Neural cell (in vitro differentiated cells): Measurements from ENCODE around the gene MAD2L2. TPM values are rescaled to one million over a fixed set of nuclear protein-coding genes. Genes with fewer than 3 reads are reported as not detected.

Experiments used
- H2AFZ ChIP-seq: fragments of 200-600, 300-800 bp; sonication (generic), shearing (Covaris generic); 2 replicates; pipeline ENCODE4 v1.6.0; 2014; ENCODE audit warnings: low read depth, mild to moderate bottlenecking, antibody characterized with exemption, low read length, moderate library complexity
- H3F3A ChIP-seq: fragments of 200-600 bp; shearing (Covaris generic); 2 replicates; pipeline ENCODE4 v1.6.1; 2016; ENCODE audit warnings: mild to moderate bottlenecking, moderate library complexity, mixed read lengths, antibody characterized with exemption, low read length; ENCODE audit not compliant: insufficient read depth, poor library complexity, severe bottlenecking
- H3K27ac ChIP-seq: fragments of 200-600, 300-800 bp; sonication (generic), shearing (Covaris generic); 2 replicates; pipeline ENCODE4 v1.5.1; 2014; ENCODE audit warnings: mild to moderate bottlenecking, low read length, moderate library complexity
- H3K27me3 ChIP-seq: fragments of 300-800, 200-600 bp; sonication (generic), shearing (Covaris generic); 2 replicates; pipeline ENCODE4 v1.6.0; 2014; ENCODE audit warnings: mild to moderate bottlenecking, low read depth, low read length, moderate library complexity; ENCODE audit not compliant: insufficient read depth
- H3K36me3 ChIP-seq: fragments of 300-800, 200-600 bp; sonication (generic), shearing (Covaris generic); 2 replicates; pipeline ENCODE4 v1.5.1; 2014; ENCODE audit warnings: mild to moderate bottlenecking, antibody characterized with exemption, low read length, moderate library complexity; ENCODE audit not compliant: insufficient read depth
- H3K4me2 ChIP-seq: fragments of 300-800, 200-600 bp; sonication (generic), shearing (Covaris generic); 2 replicates; pipeline ENCODE4 v1.6.0; 2014; ENCODE audit warnings: mild to moderate bottlenecking, low read length
- H3K4me3 ChIP-seq: fragments of 300-800, 200-600 bp; sonication (generic), shearing (Covaris generic); 2 replicates; pipeline ENCODE4 v1.5.1; 2014; ENCODE audit warnings: mild to moderate bottlenecking, low read length, moderate library complexity
- H3K79me2 ChIP-seq: fragments of 200-600 bp; shearing (Covaris generic); replicated peaks from 2 replicates; pipeline ENCODE4 v1.6.0; 2014; ENCODE audit warnings: mild to moderate bottlenecking, low read length, moderate library complexity; ENCODE audit not compliant: insufficient read depth
- H3K9ac ChIP-seq: fragments of 300-800, 200-600 bp; sonication (generic), shearing (Covaris generic); 2 replicates; pipeline ENCODE4 v1.6.1; 2016; ENCODE audit warnings: mild to moderate bottlenecking, low read length, mixed read lengths
- H3K9me2 ChIP-seq: fragments of 200-600 bp; shearing (Covaris generic); 2 replicates; pipeline ENCODE4 v1.6.1; 2016; ENCODE audit warnings: mild to moderate bottlenecking, low read length, mixed read lengths; ENCODE audit not compliant: insufficient read depth
- H3K9me3 ChIP-seq: fragments of 200-600, 300-800 bp; sonication (generic), shearing (Covaris generic); 2 replicates; pipeline ENCODE4 v1.6.1; 2016; ENCODE audit warnings: mild to moderate bottlenecking, mixed run types, low read length, moderate library complexity, mixed read lengths
- H4K20me1 ChIP-seq: fragments of 200-600 bp; shearing (Covaris generic); 2 replicates; pipeline ENCODE4 v1.6.1; 2016; ENCODE audit warnings: mild to moderate bottlenecking, mixed run types; ENCODE audit not compliant: insufficient read depth
- CTCF ChIP-seq: fragments of 450-650 bp; IDR thresholded peaks from 2 replicates; pipeline ENCODE4 v1.5.1; 2014; ENCODE audit warnings: antibody characterized with exemption, mild to moderate bottlenecking, moderate library complexity; ENCODE audit not compliant: poor library complexity, severe bottlenecking
- EP300 ChIP-seq: fragments of 450-650 bp; conservative IDR thresholded peaks from 2 replicates; pipeline ENCODE4 v1.6.1; 2014; ENCODE audit warnings: antibody characterized with exemption, mild to moderate bottlenecking, moderate library complexity; ENCODE audit not compliant: poor library complexity, severe bottlenecking
- EZH2 ChIP-seq: fragments of 200-600, 300-800 bp; shearing (Covaris generic), sonication (generic); IDR thresholded peaks from 2 replicates; pipeline ENCODE4 v1.6.1; 2014; ENCODE audit warnings: antibody characterized with exemption, low read length, borderline replicate concordance, mild to moderate bottlenecking; ENCODE audit not compliant: insufficient read depth, poor library complexity, severe bottlenecking
- MXI1 ChIP-seq: fragments of 450-650 bp; conservative IDR thresholded peaks from 2 replicates; pipeline ENCODE4 v1.6.1; 2014; ENCODE audit warnings: antibody characterized with exemption, mild to moderate bottlenecking; ENCODE audit not compliant: poor library complexity, severe bottlenecking
- POLR2AphosphoS5 ChIP-seq: IDR thresholded peaks from 2 replicates; pipeline ENCODE4 v1.6.1; 2012
- RAD21 ChIP-seq: fragments of 450-650 bp; conservative IDR thresholded peaks from 2 replicates; pipeline ENCODE4 v1.6.1; 2014; ENCODE audit warnings: antibody characterized with exemption, mild to moderate bottlenecking, moderate library complexity
- REST ChIP-seq: IDR thresholded peaks from 2 replicates; pipeline ENCODE4 v1.6.1; 2012; ENCODE audit warnings: borderline replicate concordance
- SMC3 ChIP-seq: fragments of 450-650 bp; conservative IDR thresholded peaks from 2 replicates; pipeline ENCODE4 v1.6.1; 2014; ENCODE audit warnings: antibody characterized with exemption, mild to moderate bottlenecking, moderate library complexity; ENCODE audit not compliant: poor library complexity
- TAF1 ChIP-seq: IDR thresholded peaks from 2 replicates; pipeline ENCODE4 v1.6.1; 2012; ENCODE audit warnings: low read depth
- polyA plus RNA-seq: library from polyadenylated mRNA; depleted of rRNA; stranded (reverse); fragments of >200 nt; gene quantifications from 2 replicates; pipeline ENCODE4 v1.2.3, GENCODE V29; 2014

The MAD2L2 gene
- polyA plus RNA-seq, 1 donor from 2014 or later = 182 TPM

- Histone ChIP-seq H3K9me2 (no peaks in the 10 kb centered on the region), H2AFZ (no peak overlapping the region), H3K4me3 (no peak overlapping the region), H3K4me2 (no peak overlapping the region), H3F3A (no peaks in the 10 kb centered on the region), H3K27me3 (no peaks in the 10 kb centered on the region), H3K36me3 (no peaks in the 10 kb centered on the region), H4K20me1 (no peaks in the 10 kb centered on the region), H3K9me3 (no peaks in the 10 kb centered on the region), H3K27ac (no peak overlapping the region), H3K9ac (no peak overlapping the region), H3K79me2 (peaks cover 7% of the 10 kb centered on the region)
- no peak for TF ChIP-seq CTCF
- no peak for TF ChIP-seq SMC3
- TF ChIP-seq REST = no peak
- TF ChIP-seq TAF1 = no peak
- no peak for TF ChIP-seq EP300
- TF ChIP-seq POLR2AphosphoS5 = no peak
- no peak for TF ChIP-seq RAD21
- no peak for TF ChIP-seq EZH2
Observed at GRCh38 chr1:11674488-11674887, 6.5 kb downstream of the MAD2L2 start.

DNA sequence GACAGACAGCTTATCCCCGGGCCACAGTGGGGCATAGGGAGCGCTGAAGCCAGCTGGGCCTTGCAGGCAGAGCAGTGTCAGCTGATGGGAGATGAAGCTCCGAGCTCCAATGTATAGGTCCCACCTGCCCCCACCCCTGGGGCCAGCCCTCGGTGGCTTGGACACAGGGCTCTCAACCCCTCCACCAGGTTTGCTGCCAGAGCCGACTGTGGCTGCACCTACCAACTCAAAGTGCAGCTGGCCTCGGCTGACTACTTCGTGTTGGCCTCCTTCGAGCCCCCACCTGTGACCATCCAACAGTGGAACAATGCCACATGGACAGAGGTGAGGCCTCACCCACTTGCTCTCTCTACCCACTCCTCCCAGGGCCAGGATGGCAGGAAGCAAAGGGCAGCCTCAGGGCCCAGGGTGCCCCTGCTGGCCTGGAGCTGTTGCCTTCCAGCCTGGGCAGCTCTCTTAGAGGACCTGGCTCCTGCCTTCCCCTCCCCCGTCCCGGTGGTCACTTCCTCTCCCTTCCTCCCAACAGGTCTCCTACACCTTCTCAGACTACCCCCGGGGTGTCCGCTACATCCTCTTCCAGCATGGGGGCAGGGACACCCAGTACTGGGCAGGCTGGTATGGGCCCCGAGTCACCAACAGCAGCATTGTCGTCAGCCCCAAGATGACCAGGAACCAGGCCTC is 7.7 kb downstream of the MAD2L2 start:
- no peak overlapping the region for H2AFZ ChIP-seq
- H3K27ac ChIP-seq = no peak overlapping the region
- no peaks in the 10 kb centered on the region for H3K36me3 ChIP-seq
- H3K9me2 ChIP-seq = no peaks in the 10 kb centered on the region
- TF ChIP-seq EP300 = no peak
- TF ChIP-seq POLR2AphosphoS5 = no peak
- TF ChIP-seq MXI1 = no peak
- TF ChIP-seq EZH2 = no peak
- no peak for TF ChIP-seq SMC3
- no peak for TF ChIP-seq RAD21
- TF ChIP-seq TAF1 = no peak
- no peak for TF ChIP-seq CTCF
- TF ChIP-seq REST = no peak
- H4K20me1 ChIP-seq = no peaks in the 10 kb centered on the region
- H3K4me3 ChIP-seq = no peak overlapping the region
- H3K27me3 ChIP-seq = no peaks in the 10 kb centered on the region
- peaks cover under 1% of the 10 kb centered on the region for H3K79me2 ChIP-seq
- no peaks in the 10 kb centered on the region for H3K9me3 ChIP-seq
- H3K4me2 ChIP-seq = no peak overlapping the region
- H3K9ac ChIP-seq = no peak overlapping the region
- no peaks in the 10 kb centered on the region for H3F3A ChIP-seq
